ENCODE data around the gene UTP25. TPM values are rescaled to one million over a fixed set of nuclear protein-coding genes. Genes with fewer than 3 reads are reported as not detected.

Gene UTP25
- total RNA-seq, 1 experiment from 2014 or later: 7.4 TPM

DNA sequence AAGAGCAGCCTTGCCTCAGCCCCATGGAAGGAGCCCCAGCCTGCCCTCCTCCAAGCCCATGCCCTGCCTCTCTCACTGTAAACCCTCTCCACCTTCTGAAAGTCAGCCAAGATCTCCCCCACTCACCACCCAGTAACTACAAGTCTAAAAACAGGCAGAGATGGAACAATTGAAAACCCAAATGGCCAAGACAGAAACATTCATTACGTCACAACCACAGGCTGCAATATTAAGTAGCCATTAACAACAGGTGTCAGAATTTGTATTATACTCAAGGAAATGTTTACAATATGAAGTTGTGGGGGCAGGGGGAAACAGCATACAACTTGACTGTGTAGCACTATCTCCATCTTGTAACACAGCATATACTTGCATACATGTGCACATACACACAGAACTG, 24.2 kb upstream of the UTP25 start:
- DNase-seq (ENCODE audit: low read depth): no peak
- in situ Hi-C loops (cut with HindIII; ENCODE audit: low pct_unique_long_range_greater_than_20kb, low sequenced_read_pairs): no loop called here

DNA sequence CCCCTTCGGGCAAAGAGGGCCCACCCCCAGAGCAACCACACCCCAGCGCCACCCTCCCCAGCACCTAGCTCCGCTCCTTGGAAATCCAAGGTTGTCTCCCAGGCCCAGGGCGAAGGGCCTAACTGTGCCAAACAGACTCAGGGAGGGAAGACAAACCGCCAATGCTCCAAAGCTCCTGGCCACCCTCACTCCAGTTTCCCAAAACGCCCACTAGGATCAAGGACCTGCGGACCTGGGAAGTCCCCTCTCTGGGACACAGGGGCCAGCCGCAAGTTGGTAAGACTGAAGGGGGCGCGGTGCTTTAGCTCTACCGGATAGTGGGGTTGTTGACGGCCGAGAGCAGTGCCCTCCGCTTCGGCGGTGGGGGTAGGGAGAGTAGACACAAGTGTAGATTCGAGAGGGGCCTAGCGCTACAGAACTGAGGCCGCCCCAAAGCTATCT, 22.4 kb upstream of the UTP25 start:
- in situ Hi-C loops (cut with HindIII; ENCODE audit: low pct_unique_long_range_greater_than_20kb, low sequenced_read_pairs): no loop called here
- DNase-seq (ENCODE audit: low read depth): no peak

DNA sequence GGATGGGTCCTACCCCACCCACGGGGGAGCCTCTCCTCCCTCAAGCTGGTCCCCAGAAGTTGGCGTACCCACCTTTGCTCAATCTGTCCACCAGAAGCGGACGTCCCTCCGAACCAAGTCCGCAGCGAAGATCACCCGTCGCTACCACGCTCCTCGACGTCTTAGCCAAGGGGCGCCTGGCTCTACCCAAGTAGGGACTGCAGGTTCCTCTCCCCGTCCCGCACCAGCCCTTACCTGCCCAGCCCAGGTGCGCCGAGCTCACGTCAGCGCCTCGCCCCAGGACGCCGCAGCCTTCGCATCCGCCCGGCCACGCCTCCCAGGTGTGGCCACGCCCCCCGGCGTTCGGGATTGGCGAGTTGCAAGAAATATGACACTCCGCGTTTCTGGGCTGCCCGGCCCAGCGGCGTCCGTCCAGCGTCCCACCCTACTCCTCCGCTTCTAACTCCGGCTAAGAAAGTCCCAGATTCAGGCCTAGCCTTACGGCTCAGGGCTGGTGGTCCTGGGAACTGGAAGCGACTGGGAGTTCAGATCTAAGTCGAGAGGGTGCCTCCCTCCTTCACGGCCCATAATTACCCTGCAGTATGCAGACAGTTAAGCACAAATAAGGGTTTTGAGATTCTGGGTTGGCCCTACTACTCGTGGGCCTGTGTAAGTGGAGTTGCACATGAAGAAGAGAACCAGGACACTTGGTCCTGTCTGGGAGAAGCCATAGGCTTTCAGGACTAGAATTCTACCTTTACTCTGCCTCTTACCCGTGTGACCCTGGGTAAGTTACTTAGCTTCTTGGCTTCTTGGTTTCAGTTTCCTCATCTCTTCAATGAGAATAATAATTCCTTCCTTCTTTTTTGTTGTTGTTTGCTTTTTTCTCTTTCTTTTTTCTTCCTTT, 21.7 kb upstream of the UTP25 start, which contains the start of gene IRF6:
TSS of gene IRF6 (minus strand) at position 268 of the 886 bp plus-strand sequence. CDS start 4,729 bp downstream, outside the sequence.
- DNase-seq (ENCODE audit: low read depth): no peak
- in situ Hi-C loops (cut with HindIII; ENCODE audit: low pct_unique_long_range_greater_than_20kb, low sequenced_read_pairs): no loop called here

DNA sequence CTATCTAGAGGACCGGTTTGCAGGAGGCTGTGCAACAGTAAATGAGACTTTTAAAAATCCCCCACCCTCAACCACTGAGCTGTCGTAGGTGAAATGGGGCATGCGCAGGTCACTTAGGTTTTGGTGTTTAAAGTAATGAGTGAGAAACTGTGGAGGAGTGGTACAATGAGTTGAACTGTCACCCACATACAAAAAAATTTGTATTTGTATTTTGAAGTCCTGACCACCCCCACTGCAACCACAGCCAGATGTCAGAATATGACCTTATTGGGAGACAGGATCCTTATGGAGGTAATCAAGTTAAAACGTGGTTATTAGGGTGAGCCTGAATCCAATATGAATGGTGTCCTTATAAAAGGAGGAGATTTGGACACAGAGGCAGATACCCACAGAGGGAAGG, 20.3 kb upstream of the UTP25 start:
- in situ Hi-C loops (cut with HindIII; ENCODE audit: low pct_unique_long_range_greater_than_20kb, low sequenced_read_pairs): no loop called here
- DNase-seq (ENCODE audit: low read depth): no peak

DNA sequence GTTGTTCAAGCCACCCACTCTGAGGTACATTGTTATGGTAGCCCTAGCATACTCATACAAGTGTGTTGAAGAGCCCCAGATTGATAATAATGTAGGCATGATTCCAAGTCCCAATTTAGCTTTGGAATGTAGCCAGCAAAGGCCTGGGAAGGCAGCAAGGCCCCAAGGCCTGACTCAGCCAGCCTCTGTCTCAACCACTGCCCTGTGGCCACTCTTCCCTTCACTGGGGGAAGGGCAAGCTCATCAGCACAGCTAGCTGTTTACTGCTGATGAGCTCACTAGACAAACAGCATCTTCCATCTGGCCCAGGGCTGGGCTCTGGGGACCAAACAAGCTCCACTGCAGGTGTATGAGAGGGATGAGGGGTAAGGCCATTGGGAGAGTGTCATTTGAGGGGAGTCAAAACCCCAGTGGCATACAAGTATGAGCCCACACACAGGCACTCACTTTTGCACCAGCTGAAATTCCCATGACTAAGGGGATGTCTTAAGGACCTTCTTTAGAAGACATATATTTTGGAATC, 19.7 kb upstream of the UTP25 start:
- in situ Hi-C loops (cut with HindIII; ENCODE audit: low pct_unique_long_range_greater_than_20kb, low sequenced_read_pairs): no loop called here
- peak; percentile 65 for DNase-seq (ENCODE audit: low read depth)

DNA sequence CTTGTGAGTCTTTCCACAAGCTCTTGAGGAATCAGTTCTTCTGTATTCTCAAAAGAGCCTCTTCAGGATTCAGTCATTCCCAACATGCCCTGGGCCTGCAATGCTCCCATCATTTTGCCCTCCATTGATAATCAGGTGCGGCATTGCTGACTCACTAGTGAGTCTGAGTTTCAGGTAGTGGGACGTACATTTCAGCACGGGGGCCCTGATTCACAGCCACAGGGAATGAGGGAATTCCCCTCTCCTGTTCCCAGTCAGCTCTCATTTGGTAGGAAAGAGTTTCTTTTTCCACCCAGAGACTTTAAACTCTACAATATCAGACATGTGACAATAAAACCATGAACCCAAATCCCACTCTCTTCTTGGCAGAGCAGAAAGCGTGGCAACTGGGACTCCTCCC, 18.2 kb upstream of the UTP25 start:
- in situ Hi-C loops (cut with HindIII; ENCODE audit: low pct_unique_long_range_greater_than_20kb, low sequenced_read_pairs): no loop called here
- DNase-seq (ENCODE audit: low read depth): no peak

DNA sequence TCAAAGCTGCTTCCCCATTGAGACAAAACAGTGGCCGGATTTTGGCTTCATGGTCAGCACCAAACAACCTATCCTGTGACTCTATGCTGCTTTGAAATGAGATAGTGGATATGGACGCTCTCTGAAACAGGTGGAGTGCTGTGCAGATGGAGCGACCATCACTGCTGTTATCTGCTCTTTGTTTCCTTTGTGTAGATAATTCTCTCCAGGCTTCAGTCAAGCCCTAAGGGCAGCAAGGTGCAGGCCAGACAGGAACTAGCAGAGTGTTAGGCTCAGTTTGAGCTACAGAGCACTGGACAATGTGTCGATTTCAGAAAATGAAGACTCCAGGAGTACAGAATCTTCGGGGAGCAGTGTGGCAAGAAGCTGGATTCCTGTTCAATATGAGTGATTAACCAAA, 17.0 kb upstream of the UTP25 start:
- in situ Hi-C loops (cut with HindIII; ENCODE audit: low pct_unique_long_range_greater_than_20kb, low sequenced_read_pairs): no loop called here
- no peak for DNase-seq (ENCODE audit: low read depth)

DNA sequence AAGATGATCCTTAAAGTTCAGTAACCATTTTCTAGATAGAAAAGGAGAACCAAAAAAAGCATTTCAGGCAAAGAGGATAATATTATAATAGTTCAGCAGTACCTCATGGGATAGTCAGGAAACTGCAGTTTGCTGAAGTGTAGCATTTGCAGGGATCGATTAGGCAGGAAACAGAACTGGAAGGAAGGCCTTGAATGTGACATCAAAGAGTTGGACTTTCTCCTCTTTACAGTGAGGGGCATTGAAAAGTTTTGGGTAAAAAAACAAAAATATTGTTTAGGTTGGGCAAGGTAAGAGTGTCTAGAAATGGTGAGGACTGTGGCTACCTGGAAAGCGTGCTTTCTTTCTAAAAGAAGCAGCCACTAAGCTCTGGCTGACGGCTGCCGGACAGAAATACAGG, 13.9 kb upstream of the UTP25 start:
- no peak for DNase-seq (ENCODE audit: low read depth)
- in situ Hi-C loops (cut with HindIII; ENCODE audit: low pct_unique_long_range_greater_than_20kb, low sequenced_read_pairs): no loop called here

DNA sequence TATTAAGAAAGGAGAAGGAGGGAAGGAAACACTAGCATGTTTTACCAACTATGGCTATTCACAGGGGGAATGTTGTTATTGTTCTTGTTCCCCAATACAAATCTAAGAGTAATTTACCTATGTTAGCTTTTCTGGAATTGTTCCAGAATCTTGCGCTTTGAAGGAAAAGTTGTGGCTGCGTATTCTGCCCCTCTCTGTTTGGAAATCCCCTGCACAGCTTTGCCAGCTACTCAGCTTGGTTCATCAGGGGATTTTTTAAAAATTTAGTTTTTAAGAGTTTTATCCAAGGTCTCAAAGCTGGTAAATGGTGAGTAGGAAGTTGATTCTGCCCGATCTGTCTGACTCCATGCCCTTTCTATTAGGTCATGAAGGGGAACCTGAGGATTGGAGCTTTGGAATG, 12.3 kb upstream of the UTP25 start:
- in situ Hi-C loops (cut with HindIII; ENCODE audit: low pct_unique_long_range_greater_than_20kb, low sequenced_read_pairs): no loop called here
- no peak for DNase-seq (ENCODE audit: low read depth)

DNA sequence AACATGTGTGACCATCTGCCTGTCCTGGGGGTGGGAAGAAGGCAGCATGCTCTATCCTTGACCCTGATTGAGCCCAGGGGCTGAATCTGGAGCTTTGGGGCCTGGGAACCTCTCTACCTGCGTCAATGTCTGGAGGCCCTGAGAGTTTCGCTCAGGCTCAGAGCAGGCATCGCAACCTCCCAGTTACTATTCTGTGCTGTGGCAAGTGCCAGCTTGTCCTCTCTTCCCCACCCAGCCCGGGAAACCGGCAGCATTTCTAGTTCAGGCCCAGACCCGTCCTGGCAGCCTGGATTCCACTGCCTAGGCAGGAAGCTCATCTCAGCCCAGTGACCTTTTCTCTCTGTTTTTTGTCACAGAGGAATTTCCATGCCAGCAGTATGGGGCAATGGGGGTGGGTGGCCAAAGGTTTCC, 11.8 kb upstream of the UTP25 start:
- in situ Hi-C loops (cut with HindIII; ENCODE audit: low pct_unique_long_range_greater_than_20kb, low sequenced_read_pairs): no loop called here
- no peak for DNase-seq (ENCODE audit: low read depth)

DNA sequence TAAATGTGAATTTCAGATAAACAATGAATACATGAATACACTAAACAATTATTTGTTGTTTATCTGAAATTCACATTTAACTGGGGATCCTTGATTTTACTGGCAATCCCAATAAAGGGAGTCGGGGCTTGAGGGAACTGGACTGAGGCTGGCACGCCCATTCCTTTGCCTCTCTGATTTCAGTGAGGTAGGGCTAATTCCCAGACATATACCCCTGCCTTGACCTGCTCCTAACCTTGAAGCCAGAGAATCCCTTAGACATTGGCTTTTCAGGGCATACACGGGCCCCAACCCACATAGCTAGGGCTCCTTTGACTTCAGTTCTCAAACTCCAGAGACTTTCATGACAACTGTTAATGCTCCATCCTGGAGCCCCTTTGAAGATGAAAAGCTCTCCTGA, 10.8 kb upstream of the UTP25 start:
- no peak for DNase-seq (ENCODE audit: low read depth)
- in situ Hi-C loops (cut with HindIII; ENCODE audit: low pct_unique_long_range_greater_than_20kb, low sequenced_read_pairs): no loop called here

DNA sequence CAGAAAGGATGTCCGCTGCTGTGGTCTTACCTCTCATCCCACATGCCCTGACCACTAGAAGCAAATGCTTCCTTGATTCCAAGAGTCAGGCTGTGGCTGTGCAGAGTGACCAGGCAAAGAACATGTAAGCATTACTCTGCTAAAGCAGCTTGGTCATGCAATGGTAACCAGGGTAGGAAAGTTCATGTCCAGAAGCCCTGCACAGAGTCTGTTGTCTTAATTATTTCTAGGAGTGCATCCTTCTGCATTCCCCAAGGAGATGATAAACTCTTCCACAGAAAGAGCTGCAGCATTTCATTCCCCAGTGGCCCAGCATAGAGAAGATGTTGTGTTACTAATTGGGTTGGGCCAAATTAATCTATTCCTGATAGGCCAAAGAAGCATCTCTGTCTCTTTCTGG, 10.1 kb upstream of the UTP25 start:
- in situ Hi-C loops (cut with HindIII; ENCODE audit: low pct_unique_long_range_greater_than_20kb, low sequenced_read_pairs): no loop called here
- no peak for DNase-seq (ENCODE audit: low read depth)

DNA sequence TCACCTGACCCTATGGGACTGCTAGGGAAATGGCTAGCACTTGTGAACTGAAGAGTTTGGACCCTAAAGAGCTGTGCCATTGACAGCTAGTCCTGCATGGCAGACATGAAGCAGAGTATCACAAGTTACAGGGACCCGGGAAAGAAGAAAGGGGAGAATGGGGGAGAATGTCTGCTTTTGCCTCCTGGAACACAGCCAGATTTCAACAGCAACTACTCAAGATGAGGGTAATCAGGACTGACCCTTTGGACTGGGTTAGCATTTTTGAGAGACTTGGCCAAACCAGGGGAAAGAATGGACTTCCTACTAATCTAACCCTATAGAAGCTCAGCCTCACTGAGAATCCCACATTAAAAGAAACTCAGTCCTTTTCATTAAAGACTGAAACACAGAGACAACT, 8.7 kb upstream of the UTP25 start:
- in situ Hi-C loops (cut with HindIII; ENCODE audit: low pct_unique_long_range_greater_than_20kb, low sequenced_read_pairs): no loop called here

DNA sequence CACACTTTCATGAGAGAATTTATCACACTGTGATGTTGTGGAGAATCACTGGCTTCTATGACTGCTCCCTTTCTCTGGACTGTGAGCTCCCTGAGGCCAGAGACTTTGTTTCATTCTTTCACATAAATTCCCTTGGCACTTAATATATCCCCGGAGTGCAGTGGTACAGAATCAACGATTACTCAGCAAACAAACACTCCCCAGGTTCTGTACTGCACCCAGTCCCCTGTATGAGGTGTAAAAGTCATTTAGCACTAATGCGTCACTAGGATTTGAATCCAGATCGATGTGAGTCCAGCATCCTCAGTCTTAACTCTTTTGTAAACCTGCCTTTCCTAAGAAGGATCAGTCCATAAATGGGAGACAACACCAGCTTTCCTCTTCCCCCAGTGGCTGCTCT, 6.8 kb upstream of the UTP25 start:
- no peak for DNase-seq (ENCODE audit: low read depth)
- in situ Hi-C loops (cut with HindIII; ENCODE audit: low pct_unique_long_range_greater_than_20kb, low sequenced_read_pairs): no loop called here

More for the DNA sequence above, 8.7 kb upstream of the UTP25 start:
- no peak for DNase-seq (ENCODE audit: low read depth)

DNA sequence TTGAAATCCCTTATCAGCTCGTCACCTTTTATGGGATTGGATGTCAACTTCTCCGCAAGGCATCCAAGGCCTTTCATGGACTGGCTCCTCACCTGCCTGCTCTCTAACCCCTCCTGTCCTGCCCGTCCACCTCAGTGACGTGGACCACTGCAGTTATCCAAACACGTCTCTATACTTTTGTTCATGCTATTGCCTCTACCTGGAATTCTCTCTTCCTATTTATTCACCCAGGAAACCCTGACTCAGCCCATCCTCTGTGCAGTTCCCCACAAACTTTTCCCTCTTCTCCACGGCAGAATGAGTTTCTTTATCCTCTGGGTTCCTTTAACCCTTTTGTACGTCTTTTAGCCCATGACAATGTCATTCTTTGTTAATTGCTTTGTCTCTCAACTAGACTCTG, 5.1 kb upstream of the UTP25 start:
- no peak for DNase-seq (ENCODE audit: low read depth)
- in situ Hi-C loops (cut with HindIII; ENCODE audit: low pct_unique_long_range_greater_than_20kb, low sequenced_read_pairs): no loop called here

DNA sequence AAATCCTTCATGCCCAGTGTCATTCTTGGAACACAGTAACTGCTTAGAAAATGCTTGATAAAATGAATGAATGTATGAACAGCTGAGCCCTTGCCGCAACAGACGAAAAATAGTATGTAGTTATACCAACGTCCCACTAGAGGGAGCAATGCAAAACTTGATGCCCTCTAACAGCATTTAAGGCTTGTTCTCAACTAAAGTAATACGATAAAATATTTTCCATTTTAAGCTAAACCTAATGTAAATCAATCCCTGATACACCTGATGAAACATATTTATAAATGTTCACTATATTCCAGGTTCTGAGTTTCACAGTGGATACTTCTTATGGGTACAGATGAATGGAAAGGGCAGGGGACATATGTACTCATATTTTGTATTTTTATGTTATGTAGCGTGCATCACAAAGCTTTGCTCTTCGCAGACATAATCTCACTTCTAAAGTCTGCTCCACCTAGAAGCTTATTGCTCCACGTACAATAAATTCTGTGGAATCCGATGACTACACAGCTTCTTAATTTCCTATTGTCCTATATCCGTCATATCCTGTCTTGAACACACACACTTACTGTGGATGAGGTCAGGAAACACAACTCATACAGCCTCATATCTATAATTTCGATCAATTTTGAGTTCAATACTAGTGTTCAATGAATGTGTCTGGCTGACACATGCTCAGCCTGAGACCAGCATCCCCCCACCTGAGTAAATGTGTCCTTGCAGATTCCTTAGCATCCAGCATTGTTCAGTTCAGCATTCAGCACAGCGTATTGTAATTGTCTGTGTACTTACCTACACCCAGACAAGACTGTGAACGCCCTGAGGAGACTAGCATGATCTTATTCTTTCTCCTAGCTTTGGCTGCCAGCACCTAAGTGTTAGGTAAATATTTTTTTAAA, 4.4 kb upstream of the UTP25 start:
- peak; percentile 35 for DNase-seq (ENCODE audit: low read depth)

DNA sequence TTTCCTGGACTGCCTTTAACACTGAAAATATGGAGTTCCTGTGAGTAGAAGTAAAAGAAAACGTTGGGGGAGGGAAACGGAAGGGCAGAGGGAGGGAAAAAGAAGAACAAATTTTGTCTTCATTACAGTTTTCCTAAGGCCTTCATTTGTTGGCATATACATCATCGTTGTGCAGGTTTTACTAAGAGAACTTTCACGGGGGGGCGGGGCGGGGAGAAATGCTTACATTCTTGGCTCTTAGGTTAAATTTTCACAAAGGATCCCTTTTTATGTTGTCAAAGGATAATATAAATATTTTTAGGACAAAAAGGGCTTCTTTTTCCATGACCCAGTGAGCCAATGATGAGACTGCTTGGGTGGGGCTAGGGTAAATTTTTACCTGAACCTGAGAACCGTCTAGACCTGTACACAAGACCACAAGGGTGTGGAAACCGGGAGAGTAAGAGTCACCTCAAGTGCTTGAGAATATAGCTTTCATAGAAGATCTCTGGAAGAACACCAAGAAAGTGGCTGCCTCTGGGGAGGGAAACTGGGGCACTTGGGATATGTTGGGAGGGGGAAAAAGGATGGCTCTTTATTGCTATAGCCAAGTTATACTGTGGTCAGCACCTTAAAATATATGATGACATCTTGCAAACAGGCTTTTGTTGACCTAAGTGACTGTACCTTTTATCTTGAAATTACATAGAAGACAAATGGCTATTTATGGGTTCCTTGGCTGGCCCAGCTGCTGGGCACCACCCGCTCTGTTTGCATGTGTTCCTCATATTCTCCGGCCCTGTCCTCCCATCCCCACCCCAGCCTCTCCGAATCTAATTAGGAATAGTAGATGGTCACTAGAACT, 2.0 kb upstream of the UTP25 start:
- in situ Hi-C loops (cut with HindIII; ENCODE audit: low pct_unique_long_range_greater_than_20kb, low sequenced_read_pairs): no loop called here
- DNase-seq (ENCODE audit: low read depth): peak; percentile 32

More for the DNA sequence above, 4.4 kb upstream of the UTP25 start:
- in situ Hi-C loops (cut with HindIII; ENCODE audit: low pct_unique_long_range_greater_than_20kb, low sequenced_read_pairs): no loop called here

DNA sequence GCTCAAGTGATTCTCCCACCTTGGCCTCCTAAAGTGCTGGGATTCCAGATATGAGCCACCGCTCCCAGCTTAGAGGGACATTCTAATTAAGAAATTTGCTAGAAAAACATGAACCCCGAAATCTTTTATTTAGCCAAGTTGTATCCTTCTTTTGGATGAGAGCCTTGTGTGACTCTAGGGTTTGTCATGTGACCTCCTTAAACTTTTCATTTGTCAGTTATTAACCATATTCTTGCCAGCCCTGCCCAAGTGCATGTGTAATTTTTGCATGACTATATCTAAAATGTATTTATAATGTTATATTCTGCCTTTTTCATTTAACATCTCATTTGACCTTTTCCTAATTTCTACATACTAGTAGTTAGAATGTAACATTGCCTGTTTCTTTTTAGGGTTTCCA, 1.9 kb downstream of the UTP25 start:
- in situ Hi-C loops (cut with HindIII; ENCODE audit: low pct_unique_long_range_greater_than_20kb, low sequenced_read_pairs): no loop called here
- DNase-seq (ENCODE audit: low read depth): no peak
